ENCODE results near the gene TIMM10B. TPM values are rescaled to one million over a fixed set of nuclear protein-coding genes. Genes with fewer than 3 reads are reported as not detected.

Gene TIMM10B
- total RNA-seq, 1 experiment from 2014 or later = 19.1 TPM

DNA sequence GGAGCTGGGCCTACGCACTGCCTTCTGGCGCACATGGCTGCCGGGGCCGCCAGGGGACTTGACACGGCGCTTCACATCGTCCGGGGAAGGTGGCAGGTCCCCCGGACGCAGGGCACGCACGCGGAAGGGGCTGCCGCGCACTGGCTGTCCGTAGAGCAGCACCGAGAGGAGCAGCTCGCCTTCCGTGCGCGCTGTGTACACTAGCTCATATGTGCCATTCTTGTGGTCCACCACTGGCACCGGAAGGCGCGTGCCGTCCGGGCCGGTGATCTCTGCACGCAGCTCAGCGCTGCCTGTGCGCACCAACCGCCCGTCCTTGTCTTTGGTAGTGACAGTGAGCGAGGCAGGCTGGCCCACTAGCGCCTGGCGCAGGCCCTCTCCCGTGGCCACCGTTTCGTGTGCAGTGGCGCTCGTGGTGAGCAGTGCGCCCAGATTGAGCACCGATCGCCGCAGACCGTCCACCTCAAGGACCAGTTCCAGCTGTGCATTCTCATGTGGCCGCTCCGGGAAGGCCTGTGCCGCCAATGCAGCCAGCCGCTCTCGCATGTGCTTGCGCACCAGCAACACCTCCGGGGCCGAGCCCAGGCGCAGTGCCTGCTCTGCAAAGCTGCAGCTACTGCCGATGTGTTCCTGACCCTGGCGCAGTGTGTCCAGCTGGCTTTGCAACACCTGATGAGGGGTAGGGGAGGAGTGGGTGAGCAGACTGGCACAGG is 24.8 kb upstream of the TIMM10B start:
- Histone ChIP-seq H3K4me3 (no peak overlapping the region), H3K36me3 (no peaks in the 10 kb centered on the region; the same call in 1 of the 2 replicates), H3K9me3 (replicated peaks) (no peaks in the 10 kb centered on the region), H3K27me3 (replicated peaks) (no peaks in the 10 kb centered on the region), H3K4me1 (replicated peaks) (no peaks in the 10 kb centered on the region), H3K27ac (no peak overlapping the region)
- no peak for DNase-seq (ENCODE audit: low read depth in 1 of 2, low spot score in 2 of 2)

DNA sequence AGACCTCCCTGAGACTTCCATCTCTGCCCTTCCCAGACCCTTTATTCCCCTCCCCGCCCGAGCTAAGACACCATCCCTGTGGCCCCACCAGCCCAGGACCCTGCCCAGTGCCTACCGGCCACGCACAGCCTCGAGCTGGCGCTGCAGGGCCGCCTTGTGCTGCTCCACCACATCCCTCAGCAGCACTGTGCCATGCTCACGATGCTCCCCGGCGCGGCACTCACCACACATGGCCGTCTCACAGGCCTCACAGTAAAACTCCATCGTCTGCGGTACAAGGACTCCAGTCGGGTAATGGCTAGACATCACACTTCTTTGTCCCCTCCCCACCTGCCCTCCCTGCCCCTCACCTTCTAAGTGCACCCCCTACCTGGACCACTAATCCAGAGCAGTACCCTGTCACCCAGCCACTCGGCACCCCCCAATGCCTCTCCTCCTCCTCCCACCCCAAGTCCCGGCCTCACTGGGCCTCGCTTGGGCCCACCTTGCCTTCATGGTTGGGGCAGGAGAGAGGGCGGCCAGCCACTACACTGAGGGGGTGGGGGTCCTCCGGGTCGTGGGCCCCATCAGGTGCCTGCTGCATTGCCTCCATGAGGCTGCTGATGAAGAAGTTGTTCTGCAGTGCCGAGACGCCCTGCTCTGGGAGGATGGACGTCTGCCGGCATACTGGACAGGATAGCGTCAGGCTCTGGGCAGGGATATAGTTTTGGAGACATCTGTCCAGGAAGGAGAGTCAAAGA is 23.6 kb upstream of the TIMM10B start:
- Histone ChIP-seq H3K27ac (no peak overlapping the region), H3K4me1 (replicated peaks) (no peaks in the 10 kb centered on the region), H3K4me3 (no peak overlapping the region), H3K9me3 (replicated peaks) (no peaks in the 10 kb centered on the region), H3K27me3 (replicated peaks) (no peaks in the 10 kb centered on the region), H3K36me3 (no peaks in the 10 kb centered on the region; the same call in 1 of the 2 replicates)
- no peak for DNase-seq (ENCODE audit: low read depth in 1 of 2, low spot score in 2 of 2)

DNA sequence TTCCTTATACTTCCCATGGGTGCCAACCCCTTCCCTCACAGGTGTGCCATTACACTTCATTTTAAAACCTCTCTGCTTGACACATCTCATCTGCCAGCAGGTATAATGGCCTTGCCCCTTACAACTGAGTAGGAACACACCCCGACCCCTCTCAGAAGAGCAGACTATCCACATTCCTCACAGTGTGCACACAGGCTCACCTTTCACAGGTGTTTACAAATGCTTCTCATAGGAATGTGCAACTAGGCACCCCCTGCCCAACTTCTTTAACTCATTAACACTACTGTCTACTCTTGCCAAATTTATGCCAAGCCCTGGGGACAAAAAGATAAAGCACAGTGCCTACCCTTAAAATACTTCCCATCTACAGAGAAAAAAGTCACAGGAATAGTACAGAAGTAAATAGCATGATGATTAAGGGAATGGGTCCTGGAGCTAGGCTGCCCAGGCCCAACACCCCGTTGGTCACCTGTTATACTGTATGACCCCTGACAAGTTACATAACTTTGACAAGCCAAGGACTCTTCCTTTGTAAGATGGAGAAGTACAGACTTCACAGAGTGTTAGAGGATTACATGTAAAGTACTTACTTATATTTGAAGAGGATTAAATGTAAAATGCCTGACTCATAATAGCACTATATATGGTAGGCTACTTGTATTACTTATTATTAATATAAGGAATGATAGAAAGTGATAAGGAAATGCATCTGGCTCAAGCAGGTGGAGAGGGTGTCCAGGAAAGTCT is 22.8 kb upstream of the TIMM10B start:
- Histone ChIP-seq H3K4me1 (replicated peaks) (no peaks in the 10 kb centered on the region), H3K9me3 (replicated peaks) (no peaks in the 10 kb centered on the region), H3K27me3 (replicated peaks) (no peaks in the 10 kb centered on the region), H3K36me3 (no peaks in the 10 kb centered on the region; the same call in 1 of the 2 replicates), H3K27ac (no peak overlapping the region), H3K4me3 (no peak overlapping the region)
- DNase-seq (ENCODE audit: low read depth in 1 of 2, low spot score in 2 of 2) = no peak

DNA sequence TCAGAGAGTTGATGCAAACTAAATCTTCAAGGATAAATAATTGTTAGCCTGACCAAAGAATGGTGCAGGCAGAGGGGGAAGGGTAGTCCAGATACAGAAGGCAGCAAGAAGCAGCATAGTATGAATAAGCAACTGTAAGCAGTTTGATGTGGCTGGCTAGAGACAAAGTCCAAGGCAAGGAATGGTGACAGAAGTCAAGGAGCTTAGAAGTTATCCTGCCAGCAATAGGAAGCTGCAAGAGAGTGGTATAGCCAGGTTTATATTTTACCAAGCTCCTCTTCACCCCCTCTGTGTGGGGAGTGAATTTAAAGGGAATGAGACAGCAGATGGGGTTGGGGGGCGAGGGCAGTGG is 22.2 kb upstream of the TIMM10B start:
- no peaks in the 10 kb centered on the region for H3K9me3 ChIP-seq (replicated peaks)
- no peak overlapping the region for H3K4me3 ChIP-seq
- H3K27me3 ChIP-seq (replicated peaks) = no peaks in the 10 kb centered on the region
- H3K36me3 ChIP-seq = no peaks in the 10 kb centered on the region; the same call in 1 of the 2 replicates
- DNase-seq (ENCODE audit: low read depth in 1 of 2, low spot score in 2 of 2) = no peak
- H3K27ac ChIP-seq = no peak overlapping the region
- H3K4me1 ChIP-seq (replicated peaks) = no peaks in the 10 kb centered on the region

DNA sequence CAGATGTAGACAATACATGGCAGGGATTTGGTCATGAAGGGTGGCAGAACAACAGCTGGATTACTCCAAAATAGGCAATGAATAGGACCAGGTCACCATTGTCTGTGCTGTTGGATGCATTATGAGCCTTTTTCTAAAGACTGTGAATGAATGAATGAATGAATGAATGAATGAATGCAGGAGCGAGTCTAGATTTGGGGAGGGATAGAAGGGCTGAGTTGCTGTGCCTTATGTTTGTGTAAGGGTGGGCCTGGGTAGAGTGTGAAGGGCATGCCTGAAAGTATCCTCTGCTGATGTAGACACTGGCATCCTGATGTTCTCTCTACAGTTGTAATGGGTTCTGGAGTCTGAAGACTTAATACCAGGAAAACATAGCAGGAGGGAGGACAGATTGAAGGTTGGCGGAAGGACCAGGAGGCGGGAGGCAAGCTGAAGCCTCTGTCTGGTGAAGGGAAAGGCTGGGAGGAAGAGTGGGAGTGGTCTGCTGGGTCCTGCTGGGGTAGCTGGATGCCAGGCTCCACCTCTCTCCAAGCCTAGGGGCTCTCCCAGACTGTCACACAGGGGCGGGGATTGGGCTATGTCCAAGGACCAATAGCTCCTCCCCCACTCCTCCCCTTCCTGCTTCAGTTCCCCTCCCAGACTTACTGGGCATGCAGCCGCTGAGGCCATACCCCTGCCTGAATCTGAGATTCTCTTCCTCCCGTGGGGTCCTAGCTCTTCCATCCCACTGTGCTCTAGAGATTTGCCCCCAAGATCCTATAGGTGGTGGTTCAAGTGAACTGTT is 12.4 kb upstream of the TIMM10B start:
- no peaks in the 10 kb centered on the region for H3K36me3 ChIP-seq
- H3K4me3 ChIP-seq = no peak overlapping the region
- DNase-seq (ENCODE audit: low read depth in 1 of 2, low spot score in 2 of 2) = peak; percentile 39 to 58
- no peaks in the 10 kb centered on the region for H3K4me1 ChIP-seq (replicated peaks)
- H3K9me3 ChIP-seq (replicated peaks) = no peaks in the 10 kb centered on the region
- no peak overlapping the region for H3K27ac ChIP-seq
- H3K27me3 ChIP-seq (replicated peaks) = no peaks in the 10 kb centered on the region

DNA sequence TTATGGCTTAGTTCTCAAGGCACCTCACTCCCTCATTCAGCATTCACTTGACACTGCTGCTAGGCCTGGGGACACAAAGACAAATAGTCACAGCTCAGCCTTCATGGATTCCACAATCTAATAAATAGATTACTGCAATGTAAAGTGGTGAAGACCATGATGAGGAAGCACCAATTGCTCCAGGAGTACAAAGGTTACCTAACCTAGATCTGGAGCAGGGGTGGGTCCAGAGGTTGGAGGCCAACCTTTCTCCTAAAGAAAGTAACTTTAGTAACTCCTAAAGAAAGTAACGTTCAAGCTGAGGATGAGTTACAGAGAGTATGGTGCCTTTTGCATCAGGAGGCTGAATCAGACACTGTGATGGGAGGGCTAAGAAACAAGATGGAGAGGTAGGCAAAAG is 11.7 kb upstream of the TIMM10B start:
- peaks cover 1% of the 10 kb centered on the region; the same call in 1 of the 2 replicates for H3K4me1 ChIP-seq (replicated peaks)
- no peaks in the 10 kb centered on the region for H3K27me3 ChIP-seq (replicated peaks)
- H3K36me3 ChIP-seq = no peaks in the 10 kb centered on the region
- no peaks in the 10 kb centered on the region for H3K9me3 ChIP-seq (replicated peaks)
- no peak overlapping the region for H3K4me3 ChIP-seq
- H3K27ac ChIP-seq = no peak overlapping the region
- no peak for DNase-seq (ENCODE audit: low read depth in 1 of 2, low spot score in 2 of 2)

DNA sequence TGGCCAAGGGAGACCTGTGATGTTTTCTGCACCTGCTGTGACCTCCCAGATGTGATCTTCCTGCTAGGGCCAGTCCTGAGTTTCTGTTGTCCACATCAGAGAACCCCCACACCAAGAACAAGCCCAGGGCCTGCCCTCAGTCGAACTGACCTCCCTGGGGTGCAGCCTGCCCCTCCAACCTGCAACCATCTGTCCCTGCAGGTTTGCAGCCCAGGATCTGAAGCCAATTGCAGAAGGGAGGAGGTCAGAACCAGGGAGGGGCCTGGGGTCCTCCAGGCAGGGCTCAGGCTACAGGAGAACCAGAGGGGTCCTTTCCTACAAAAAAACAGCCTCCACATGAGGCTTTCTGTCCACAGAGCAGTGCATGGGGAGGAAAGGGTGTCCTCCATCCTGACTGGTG is 8.4 kb upstream of the TIMM10B start:
- Histone ChIP-seq H3K36me3 (no peaks in the 10 kb centered on the region; the same call in none of the 2 replicates), H3K9me3 (replicated peaks) (no peaks in the 10 kb centered on the region), H3K27ac (no peak overlapping the region), H3K27me3 (replicated peaks) (no peaks in the 10 kb centered on the region), H3K4me3 (no peak overlapping the region), H3K4me1 (replicated peaks) (peaks cover 4% of the 10 kb centered on the region; the same call in 1 of the 2 replicates)
- DNase-seq (ENCODE audit: low read depth in 1 of 2, low spot score in 2 of 2) = no peak

DNA sequence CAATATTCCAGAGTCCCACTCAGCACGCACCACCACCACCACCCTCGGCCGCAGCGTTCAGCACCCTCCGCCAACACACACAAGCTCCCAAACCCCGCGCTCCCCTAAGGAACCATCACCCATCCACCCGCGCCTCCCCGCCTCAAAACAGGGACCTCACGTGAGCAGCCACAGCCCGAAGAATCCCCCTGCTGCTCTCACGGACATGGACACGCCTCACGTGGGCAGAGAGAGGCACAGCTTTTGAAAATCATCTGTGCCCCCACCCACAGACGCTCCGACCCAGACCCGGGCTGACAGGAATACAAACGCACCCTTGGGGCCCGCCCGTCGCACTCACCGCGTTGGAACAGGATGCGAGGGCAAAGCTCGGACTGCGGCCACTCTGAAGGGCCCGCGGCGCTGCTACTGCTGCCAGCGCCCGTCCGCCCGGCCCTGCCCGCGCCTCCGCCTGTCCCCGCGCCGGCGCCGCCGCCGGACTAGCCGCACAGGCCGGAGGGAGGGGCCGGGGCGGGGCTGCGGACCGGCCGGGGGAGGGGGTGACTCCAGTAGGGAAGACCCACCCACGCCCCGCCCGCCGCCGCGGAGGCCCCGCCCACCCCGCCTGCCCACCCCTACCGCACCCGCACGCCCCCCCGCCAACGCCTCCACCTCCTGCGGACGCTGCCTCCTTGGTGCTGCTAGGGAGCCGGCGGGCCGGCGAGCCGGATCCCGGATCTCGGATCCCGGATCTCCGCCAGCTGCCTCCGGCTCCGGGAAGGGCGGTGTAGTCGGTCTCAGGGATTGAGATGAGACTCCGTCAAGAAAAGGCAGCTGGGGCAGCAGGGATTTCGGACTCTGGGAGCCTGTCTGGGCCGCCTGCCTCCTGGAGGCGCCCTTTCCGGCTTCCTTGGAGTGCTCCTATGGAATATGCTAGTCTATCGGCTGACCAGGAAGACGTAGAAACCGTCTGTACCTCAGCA is 7.6 kb upstream of the TIMM10B start, which contains the start of gene TRIM3:
Gene TRIM3, minus strand, starts transcription at position 491 of the 962 bp plus-strand sequence. CDS start 8,246 bp downstream, outside the sequence.
- H3K4me1 ChIP-seq (replicated peaks) = peaks cover 4% of the 10 kb centered on the region; the same call in 1 of the 2 replicates
- peak within 1 kb of the TSS; percentile 63 for H3K4me3 ChIP-seq
- H3K27ac ChIP-seq = peak within 1 kb of the TSS; percentile 46
- H3K36me3 ChIP-seq = no peaks in the 10 kb centered on the region; the same call in none of the 2 replicates
- DNase-seq (ENCODE audit: low read depth in 1 of 2, low spot score in 2 of 2) = peak; percentile 79 to 85
- H3K27me3 ChIP-seq (replicated peaks) = no peaks in the 10 kb centered on the region
- H3K9me3 ChIP-seq (replicated peaks) = no peaks in the 10 kb centered on the region

DNA sequence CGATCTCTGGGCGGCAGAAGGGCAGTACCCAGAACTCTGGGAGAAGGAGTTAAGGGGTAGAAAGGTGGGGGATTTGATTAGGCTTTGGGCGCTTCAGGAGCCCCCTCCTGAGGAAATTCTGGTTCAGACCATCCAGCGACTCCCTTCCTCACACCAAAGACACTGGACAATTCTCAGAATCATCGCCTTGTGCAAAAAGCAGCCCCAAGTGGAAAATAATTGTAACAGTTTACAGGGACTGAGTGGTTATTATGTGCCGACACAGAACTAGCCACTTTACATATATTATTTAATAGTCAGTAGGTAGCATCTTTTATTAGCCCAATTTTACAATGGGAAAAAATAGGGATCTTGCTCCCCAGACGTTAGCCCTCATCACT is 6.9 kb upstream of the TIMM10B start:
- H3K36me3 ChIP-seq = no peaks in the 10 kb centered on the region; the same call in none of the 2 replicates
- H3K4me1 ChIP-seq (replicated peaks) = peaks cover 4% of the 10 kb centered on the region; the same call in 1 of the 2 replicates
- H3K27me3 ChIP-seq (replicated peaks) = no peaks in the 10 kb centered on the region
- peak overlapping the region; percentile 63 for H3K4me3 ChIP-seq
- H3K27ac ChIP-seq = peak overlapping the region; percentile 46
- no peaks in the 10 kb centered on the region for H3K9me3 ChIP-seq (replicated peaks)
- DNase-seq (ENCODE audit: low read depth in 1 of 2, low spot score in 2 of 2) = no peak

DNA sequence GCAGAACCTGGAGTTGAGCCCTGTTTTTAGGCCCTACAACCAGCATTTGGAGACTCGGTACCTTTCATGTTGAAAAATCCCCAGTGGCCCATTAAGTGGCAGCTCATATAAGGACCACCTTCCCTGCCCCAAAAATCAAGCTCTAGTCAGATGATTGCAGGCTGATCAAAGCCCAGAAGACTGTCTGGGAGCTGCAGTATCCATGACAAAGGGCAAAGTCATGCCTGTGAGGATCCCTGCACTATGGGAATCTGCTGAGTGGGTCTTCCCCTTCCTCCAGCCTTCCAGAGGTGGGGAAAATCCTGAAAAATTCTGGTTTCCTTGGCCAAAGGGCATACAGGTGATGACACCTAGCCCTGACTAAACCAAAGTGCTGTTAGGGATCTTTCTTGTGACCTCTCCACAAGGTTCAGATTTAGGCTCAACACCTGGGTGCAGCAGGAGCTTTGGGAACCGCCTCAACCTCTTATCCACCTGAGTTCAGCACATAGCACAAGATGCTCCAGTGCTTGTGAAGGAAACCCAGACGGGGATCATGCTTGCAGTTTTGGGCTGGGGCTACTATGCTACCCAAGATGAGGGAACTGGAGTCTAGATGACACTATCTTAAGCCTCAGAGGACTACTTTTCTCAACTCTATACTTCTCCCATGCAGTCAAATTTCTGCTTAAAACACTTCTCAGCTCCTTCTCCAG is 6.3 kb upstream of the TIMM10B start:
- H3K9me3 ChIP-seq (replicated peaks) = no peaks in the 10 kb centered on the region
- peaks cover 4% of the 10 kb centered on the region; the same call in 1 of the 2 replicates for H3K4me1 ChIP-seq (replicated peaks)
- no peak overlapping the region for H3K27ac ChIP-seq
- H3K4me3 ChIP-seq = no peak overlapping the region
- DNase-seq (ENCODE audit: low read depth in 1 of 2, low spot score in 2 of 2) = no peak
- H3K27me3 ChIP-seq (replicated peaks) = no peaks in the 10 kb centered on the region
- no peaks in the 10 kb centered on the region; the same call in none of the 2 replicates for H3K36me3 ChIP-seq

DNA sequence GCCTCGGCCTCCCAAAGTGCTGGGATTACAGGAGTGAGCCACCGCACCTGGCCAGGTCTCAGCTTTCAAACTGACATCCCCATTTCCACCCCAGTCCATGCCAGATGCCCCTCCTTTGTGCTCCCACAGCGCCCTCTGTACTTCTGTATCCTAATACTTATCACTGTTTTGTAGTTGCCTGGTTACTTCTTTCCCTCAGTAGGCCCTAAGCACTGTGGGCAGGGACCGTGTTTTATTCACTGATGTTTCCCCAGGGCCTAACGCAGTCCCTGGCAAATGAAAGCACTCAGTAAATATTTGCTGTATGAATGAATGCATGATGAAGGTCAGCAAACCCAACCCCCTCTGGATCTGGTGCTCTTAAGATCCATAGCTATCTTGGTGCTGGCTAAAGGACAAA is 5.4 kb upstream of the TIMM10B start:
- Histone ChIP-seq H3K27ac (no peak overlapping the region), H3K9me3 (replicated peaks) (no peaks in the 10 kb centered on the region), H3K36me3 (peaks cover 2% of the 10 kb centered on the region), H3K4me1 (replicated peaks) (peaks cover 4% of the 10 kb centered on the region; the same call in 1 of the 2 replicates), H3K27me3 (replicated peaks) (no peaks in the 10 kb centered on the region), H3K4me3 (no peak overlapping the region)
- DNase-seq (ENCODE audit: low read depth in 1 of 2, low spot score in 2 of 2) = no peak

DNA sequence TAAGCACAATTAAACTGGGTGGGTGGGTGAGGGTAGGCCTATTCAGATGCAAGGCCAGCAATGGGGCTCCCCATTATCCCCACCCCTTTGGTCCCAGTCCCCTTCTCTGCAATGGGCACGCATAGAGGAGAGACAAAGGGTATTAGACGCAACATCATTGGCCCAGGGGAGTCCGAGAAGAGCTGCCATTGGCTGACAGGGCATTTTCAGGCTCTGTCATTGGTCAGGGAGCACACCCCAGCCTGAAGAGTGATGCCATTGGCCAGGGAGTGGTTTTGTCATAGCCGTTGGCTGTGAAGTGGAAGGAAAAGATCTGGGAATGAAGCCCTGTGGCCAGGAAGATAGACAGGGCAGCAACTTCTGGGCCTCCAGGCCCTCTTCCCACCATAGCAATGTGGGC is 4.7 kb upstream of the TIMM10B start:
- Histone ChIP-seq H3K4me1 (replicated peaks) (peaks cover 4% of the 10 kb centered on the region; the same call in 1 of the 2 replicates), H3K36me3 (peaks cover 3% of the 10 kb centered on the region), H3K27me3 (replicated peaks) (no peaks in the 10 kb centered on the region), H3K27ac (no peak overlapping the region), H3K9me3 (replicated peaks) (no peaks in the 10 kb centered on the region), H3K4me3 (no peak overlapping the region)
- DNase-seq (ENCODE audit: low read depth in 1 of 2, low spot score in 2 of 2) = no peak
